GM19463 (cell line): ENCODE measurements around the gene GOLGA8F.
"Not testable (repeated sequence)": the region's sequence is repeated elsewhere in the genome, so short reads cannot be mapped to it uniquely, and the experiment has no call there.

ENCODE experiments used
- ATAC-seq: cut with Tn5 transposase; IDR thresholded peaks from one replicate; pipeline ENCODE4 v1.9.1; 2021; ENCODE audit warnings: mild to moderate bottlenecking, moderate library complexity; ENCODE audit not compliant: unreplicated experiment

The GOLGA8F gene, protein sequence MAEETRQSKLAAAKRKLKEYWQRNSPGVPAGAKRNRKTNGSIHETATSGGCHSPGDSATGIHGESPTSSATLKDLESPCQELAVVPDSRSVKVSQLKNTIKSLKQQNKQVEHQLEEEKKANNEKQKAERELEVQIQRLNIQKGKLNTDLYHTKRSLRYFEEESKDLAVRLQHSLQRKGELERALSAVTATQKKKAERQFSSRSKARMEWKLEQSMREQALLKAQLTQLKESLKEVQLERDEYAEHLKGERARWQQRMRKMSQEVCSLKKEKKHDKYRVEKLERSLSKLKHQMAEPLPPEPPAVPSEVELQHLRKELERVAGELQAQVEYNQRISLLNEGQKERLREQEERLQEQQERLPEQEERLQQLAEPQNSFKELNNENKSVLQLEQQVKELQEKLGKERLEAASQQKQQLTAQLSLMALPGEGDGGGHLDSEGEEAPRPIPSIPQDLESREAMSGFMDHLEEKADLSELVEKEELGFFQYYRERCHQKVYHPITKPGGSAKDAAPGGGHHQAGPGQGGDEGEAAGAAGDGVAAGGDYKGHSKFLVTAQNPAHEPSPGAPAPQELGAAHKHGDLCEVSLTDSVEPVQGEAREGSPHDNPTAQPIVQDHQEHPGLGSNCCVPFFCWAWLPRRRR

GRCh38 chr15:28378364-28378763, at the start of gene GOLGA8F:
Gene GOLGA8F, plus strand, starts transcription at chr15:28378664. Its CDS starts 98 bp downstream, at chr15:28378762.
- not testable (repeated sequence) for ATAC-seq

DNA sequence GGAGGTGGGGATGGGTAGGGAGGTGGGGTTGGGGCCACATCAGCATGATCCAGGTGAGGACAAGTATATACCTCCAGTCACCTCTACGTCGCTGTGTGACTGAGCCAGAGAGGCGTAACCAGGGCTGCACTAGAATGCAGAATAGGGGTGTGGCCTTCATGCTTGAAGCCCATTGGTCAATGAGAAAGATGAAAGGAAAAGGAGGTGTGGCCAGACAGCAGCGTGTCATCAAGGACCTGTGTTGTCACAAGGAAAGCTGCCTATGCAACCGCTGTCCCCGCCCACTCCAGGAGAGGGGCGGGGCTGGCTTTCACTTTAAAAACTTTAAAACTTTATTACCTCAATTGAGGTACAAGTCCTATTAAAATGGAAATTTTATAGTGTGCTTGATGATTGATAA, 20.5 kb upstream of the GOLGA8F start, which contains the start of gene GOLGA6L24:
Gene GOLGA6L24 (minus strand): TSS at position 101 of the 400 bp plus-strand sequence. CDS start 61 bp downstream, at position 40.
- ATAC-seq: not testable (repeated sequence)

GRCh38 chr15:28365502-28365901, 13.0 kb upstream of the GOLGA8F start:
- not testable (repeated sequence) for ATAC-seq

- ATAC-seq: not testable (repeated sequence)
These were observed 1.6 kb downstream of the GOLGA8F start for GRCh38 chr15:28380053-28380452.

DNA sequence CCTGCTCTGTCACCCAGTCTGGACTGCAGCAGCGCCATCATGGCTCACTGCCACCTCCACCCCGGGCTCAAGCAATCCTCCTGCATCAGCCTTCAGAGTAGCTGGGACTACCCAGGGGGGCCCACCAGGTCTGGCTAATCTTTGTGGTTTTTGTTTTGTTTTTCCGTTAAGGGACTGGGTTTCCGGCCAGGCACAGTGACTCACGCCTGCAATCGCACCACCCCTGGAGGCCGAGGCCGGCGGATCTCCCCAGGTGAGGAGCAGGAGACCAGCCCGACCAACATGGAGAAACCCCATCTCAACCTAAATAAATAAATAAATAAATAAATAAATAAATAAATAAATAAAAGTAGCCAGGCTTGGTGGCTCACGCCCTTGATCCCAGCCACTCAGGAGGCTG, 17.6 kb downstream of the GOLGA8F start:
- ATAC-seq: not testable (repeated sequence)

DNA sequence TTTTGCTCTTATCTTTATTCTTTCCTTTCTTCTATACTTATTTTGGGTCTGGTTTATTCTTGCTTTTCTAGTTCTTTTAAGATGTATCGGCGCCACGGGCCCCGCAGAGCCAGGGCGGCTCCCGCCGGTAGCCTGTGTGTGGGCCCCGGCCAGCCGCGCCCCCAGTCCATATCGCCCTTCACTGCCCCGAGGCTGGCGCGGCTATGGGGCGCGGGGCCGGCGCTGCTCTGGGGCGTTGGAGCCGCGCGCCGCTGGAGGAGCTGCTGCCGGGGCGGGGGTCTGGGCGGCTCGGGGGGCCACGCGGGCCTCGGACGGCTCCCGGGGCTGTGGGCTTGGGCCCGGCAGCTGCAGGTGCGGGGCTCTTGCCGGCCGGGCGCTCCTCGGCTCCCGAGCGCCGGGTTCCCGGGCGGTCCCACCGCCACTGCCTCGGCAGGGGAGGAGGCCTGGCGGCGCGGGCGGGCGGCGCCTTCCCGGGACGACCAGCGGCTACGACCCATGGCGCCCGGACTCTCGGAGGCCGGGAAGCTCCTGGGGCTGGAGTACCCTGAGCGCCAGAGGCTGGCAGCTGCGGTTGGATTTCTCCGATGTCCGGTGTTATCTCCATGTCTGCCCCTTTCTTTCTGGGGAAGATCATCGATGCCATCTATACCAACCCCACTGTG, 24.4 kb downstream of the GOLGA8F start:
- ATAC-seq: not testable (repeated sequence)

- not testable (repeated sequence) for ATAC-seq
These were observed 42.0 kb downstream of the GOLGA8F start for GRCh38 chr15:28420470-28420869.

DNA sequence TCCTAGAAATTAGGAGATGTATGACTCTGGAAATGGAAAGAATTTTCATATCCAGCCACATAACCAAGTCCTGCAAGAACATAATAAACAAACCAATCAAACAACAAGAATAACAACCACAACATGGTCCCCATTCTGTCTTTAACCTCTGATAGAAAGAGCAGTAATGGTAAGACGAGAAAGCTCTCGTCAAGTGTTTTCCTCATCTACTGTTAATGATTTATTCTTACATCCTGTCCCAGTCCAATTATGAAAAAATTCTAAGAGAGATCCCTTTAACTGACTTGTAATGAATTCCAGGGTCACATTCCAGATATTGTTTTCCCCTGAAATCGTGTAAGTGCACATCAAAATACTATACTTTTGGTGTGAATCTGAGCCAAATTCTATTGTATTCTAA, 57.1 kb downstream of the GOLGA8F start:
- not testable (repeated sequence) for ATAC-seq
